Ovary (tissue), 10 donors: ENCODE results near the gene NUDT5. TPM values are rescaled to one million over a fixed set of nuclear protein-coding genes. Genes with fewer than 3 reads are reported as not detected.
A peak's percentile ranks its signal among the peaks of the same experiment; 100 is the strongest.

Experiments used
- DNase-seq, 5 donors: peaks; one replicate each; pipeline ENCODE4 v3.0.0-alpha.2; 2019 to 2020
- H3K27ac ChIP-seq, 2 donors: fragments of 200-600 bp; one replicate each; pipeline versions ENCODE4 v1.5.1 to v1.8.0; 2019 to 2022
- H3K27me3 ChIP-seq: fragments of 200-600 bp; one replicate; pipeline ENCODE4 v1.8.0; 2022
- H3K36me3 ChIP-seq: fragments of 200-600 bp; sonication (generic); one replicate; pipeline ENCODE4 v1.5.1; 2019
- H3K4me1 ChIP-seq: one replicate; pipeline ENCODE4 v1.8.1; 2013; ENCODE audit warnings: mild to moderate bottlenecking, moderate library complexity; ENCODE audit not compliant: insufficient read depth
- H3K4me3 ChIP-seq: fragments of 200-600 bp; sonication (generic); one replicate; pipeline ENCODE4 v1.5.1; 2017
- H3K9me3 ChIP-seq, 2 donors: fragments of 200-600 bp in 1 of 2; sonication (generic) in 1 of 2; one replicate each; pipeline versions ENCODE4 v1.5.1 to v1.8.1; 2013 to 2019; ENCODE audit warnings: mild to moderate bottlenecking in 1 of 2, moderate library complexity in 1 of 2
- CTCF ChIP-seq, 3 donors: fragments of 450-650 bp in 2 of 3; fragments of 200-600 bp in 1 of 3; IDR thresholded peaks; one replicate each; pipeline versions ENCODE4 v1.5.1 to v1.8.0; 2016 to 2022; ENCODE audit warnings: antibody characterized with exemption in 3 of 3, mild to moderate bottlenecking in 1 of 3
- EP300 ChIP-seq: sonication (generic); formaldehyde crosslinking; IDR thresholded peaks from one replicate; pipeline ENCODE4 v1.6.1; 2017; ENCODE audit warnings: antibody characterized with exemption
- POLR2A ChIP-seq: fragments of 450-650 bp; IDR thresholded peaks from one replicate; pipeline ENCODE4 v1.6.1; 2017; ENCODE audit warnings: antibody characterized with exemption, mild to moderate bottlenecking, moderate library complexity
- WGBS, 3 donors: extraction: QIAGEN DNeasy Blood & Tissue Kit in 1 of 3; methylation state at CpG; one replicate each; pipeline versions ENCODE4 v1.1.5 to v1.1.7; 2013 to 2017; 5-methylcytosine and 5-hydroxymethylcytosine counted together
- intact Hi-C, 4 donors: fragments of 100-400 bp; cut with DNase I; formaldehyde crosslinking; loops; one replicate each; pipeline versions ENCODE4 v1.11.0 to v1.15.1; 2022 to 2023
- long read RNA-seq, 3 donors: library from polyadenylated mRNA in 2 of 3; unstranded in 2 of 3; transcript quantifications; one replicate each; pipeline ENCODE4 v2.0.0 and lab custom pipeline, GENCODE V29; 2021 to 2026
- polyA plus RNA-seq, 2 donors: library from polyadenylated mRNA; stranded (reverse); fragments of 200-250 nt in 1 of 2; fragments of 350-450 nt in 1 of 2; fragmentation: Illumina TruSeq in 1 of 2; extraction: RNeasy Lipid Tissue Mini Kit (QIAGEN cat#74804) in 1 of 2; gene quantifications; one replicate each; pipeline ENCODE4 v1.2.3, GENCODE V29; 2013 to 2014
- total RNA-seq, 7 donors: library from RNA; depleted of rRNA in 2 of 7; stranded (reverse); fragments of >200 nt in 2 of 7; fragmentation: NEBNext Ultra II Directional in 3 of 7; extraction: Animal tissue kit (Norgen Biotek cat#: 25700) in 3 of 7; gene quantifications; one replicate each; pipeline versions ENCODE4 v1.1.0 to v1.2.4, GENCODE V29; 2016 to 2023
- donor health status: DM: no; HTN: no; CAD: no; lungs with moderate emphysema.
- donor health status: DM: no; HTN: no; CAD: no.
- donor health status: Bipolar disorder and iron deficiency.
- donor health status: DM: yes; HTN: yes; CAD: no.
- donor health status: DM: no; HTN: no; CAD: no.
- donor health status: DM: yes; HTN: yes; CAD: no.

The NUDT5 gene
- total RNA-seq (10 to 100 TPM; 16.2 to 32.8 (median 24.7) TPM), polyA plus RNA-seq (10 to 100 TPM; 15.8 to 56.5 TPM)
- long read RNA-seq, donor 1, partial matches to known transcripts = 11 of 20 reads
- long read RNA-seq, donor 1, other reads (novel, unspliced or antisense) = 6 of 20 reads
- long read RNA-seq, donor 2, partial matches to known transcripts = 0 of 42 reads
- long read RNA-seq, donor 2, other reads (novel, unspliced or antisense) = 42 of 42 reads
- long read RNA-seq, donor 3, partial matches to known transcripts = 0 of 5 reads
- long read RNA-seq, donor 3, other reads (novel, unspliced or antisense) = 5 of 5 reads

- WGBS, 3 donors = 0 to 1% (median 0%) methylated on average over 62 of the region's 62 CpGs
- H3K9me3 ChIP-seq = no peaks in the 10 kb centered on the region
- H3K36me3 ChIP-seq = no peaks in the 10 kb centered on the region
- peak within 1 kb of the TSS; percentile 56 for H3K4me3 ChIP-seq
- TF ChIP-seq CTCF (IDR thresholded peaks at IDR 0.05) (no peak), EP300 (no peak), POLR2A (no peak)
- no peaks in the 10 kb centered on the region for H3K27me3 ChIP-seq
- peak within 1 kb of the TSS; percentile 25 to 85 for H3K27ac ChIP-seq
- DNase-seq = peak; percentile 79 to 88 (median 83)
- H3K4me1 ChIP-seq = peaks cover 4% of the 10 kb centered on the region
- intact Hi-C loops = no loop called here
Measured at GRCh38 chr10:12195603-12196506, at the start of gene NUDT5, which contains the start of gene CDC123. TSS of gene NUDT5 (minus strand) at chr10:12195891. CDS start at chr10:12186291, 9,600 bp downstream. TSS of gene CDC123 (plus strand) at chr10:12196188. CDS start at chr10:12196246, 58 bp downstream.

GRCh38 chr10:12243864-12244620, 48.4 kb upstream of the NUDT5 start:
- H3K9me3 ChIP-seq = no peaks in the 10 kb centered on the region
- H3K27me3 ChIP-seq = no peaks in the 10 kb centered on the region
- no peak overlapping the region for H3K27ac ChIP-seq
- no peak for DNase-seq
- H3K4me1 ChIP-seq = peaks cover 3% of the 10 kb centered on the region
- no peaks in the 10 kb centered on the region for H3K36me3 ChIP-seq
- WGBS, 3 donors = 93 to 96% (median 95%) methylated on average over 18 of the region's 18 CpGs
- H3K4me3 ChIP-seq = no peak overlapping the region
- TF ChIP-seq POLR2A (no peak), CTCF (IDR thresholded peaks at IDR 0.05) (no peak), EP300 (no peak)
- intact Hi-C loops = no loop called here

- Histone ChIP-seq H3K4me3 (no peak overlapping the region), H3K4me1 (peaks cover 3% of the 10 kb centered on the region), H3K27ac (peak overlapping the region; percentile 30 to 34), H3K36me3 (no peaks in the 10 kb centered on the region), H3K27me3 (no peaks in the 10 kb centered on the region), H3K9me3 (no peaks in the 10 kb centered on the region)
- peak in 4 of 5 donors; percentile 17 to 48 (median 28) for DNase-seq
- 18 to 30% (median 26%) methylated on average over 19 of the region's 19 CpGs for WGBS, 3 donors
- intact Hi-C loops = no loop called here
- no peak for TF ChIP-seq CTCF (IDR thresholded peaks at IDR 0.05)
- TF ChIP-seq EP300 = no peak
- no peak for TF ChIP-seq POLR2A
Measured at GRCh38 chr10:12241810-12242529, 46.3 kb upstream of the NUDT5 start.
